ENCODE measurements around the gene MLF2. TPM values are rescaled to one million over a fixed set of nuclear protein-coding genes. Genes with fewer than 3 reads are reported as not detected.

MLF2 gene
- total and polyA plus RNA-seq, 10 of the 15 experiments (the other 5 are each of a cell fraction or from before 2014, with no cell fraction given), result 13.5 to 222 (median 130) TPM

DNA sequence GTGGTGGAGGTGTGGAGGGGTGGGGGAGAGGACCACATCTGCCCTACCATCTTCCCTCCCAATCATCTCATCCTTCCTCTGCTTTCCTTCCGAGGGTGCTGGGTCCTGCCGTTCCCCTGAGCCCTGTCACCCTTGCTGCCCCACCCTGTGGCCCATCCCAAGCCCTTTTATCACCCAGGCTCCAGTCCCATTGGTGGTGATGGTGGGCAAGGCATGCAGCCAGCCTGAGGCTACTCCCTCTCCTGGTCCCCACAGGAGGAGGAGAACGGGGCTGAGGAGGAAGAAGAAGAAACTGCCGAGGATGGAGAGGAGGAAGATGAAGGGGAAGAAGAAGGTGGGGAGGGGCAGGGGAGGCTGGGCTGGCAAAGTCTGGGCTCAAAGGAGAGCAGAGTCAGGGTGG is 16.7 kb upstream of the MLF2 start:
- POLR2A ChIA-PET, result interaction anchor here (1.2 to 1.5 kb wide), 2 partner anchors 10 to 16 kb away, joined by 4 read pairs; partner anchors contain the start of gene MLF2

More for the DNA sequence above, 16.7 kb upstream of the MLF2 start:
- no peak overlapping the region for H3K9ac ChIP-seq (ENCODE audit: control insufficient read depth, insufficient read depth, low read length)
- H2AFZ ChIP-seq (ENCODE audit: control insufficient read depth, low read depth, low read length), result no peak overlapping the region
- in situ Hi-C loops (cut with MboI) (no loop called here), intact Hi-C loops (cut with micrococcal nuclease; ENCODE audit: unreplicated experiment) (no loop called here)
- DNase-seq (ENCODE audit: low read depth, low spot score), result no peak
- no peaks in the 10 kb centered on the region for H3K27me3 ChIP-seq (replicated peaks in 1 of 2; ENCODE audit: control insufficient read depth in 2 of 2, insufficient read depth in 2 of 2, low read length in 1 of 2)
- FAIRE-seq, result no peak
- no peak overlapping the region for H3K27ac ChIP-seq (ENCODE audit: control insufficient read depth, insufficient read depth)
- H4K20me1 ChIP-seq (ENCODE audit: control insufficient read depth, insufficient read depth), result no peaks in the 10 kb centered on the region
- ChIA-PET RAD21 (ENCODE audit: unreplicated experiment) (interaction anchor here (3.3 kb wide), 1 partner anchor 17 kb away, joined by 18 read pairs; the partner anchor contains the start of gene MLF2), SMC1A (ENCODE audit: uncharacterized antibody, unreplicated experiment) (no interaction called here), CTCF (interaction anchor here (0.8 to 12.7 kb wide), 5 partner anchors 13 to 45 kb away, joined by 3 to 221 read pairs (median 3); partner anchors contain the start of gene MLF2)
- BruUV-seq (replicated peaks), result no TSS peak
- H3K79me2 ChIP-seq (ENCODE audit: control insufficient read depth, insufficient read depth, low read length), result peaks cover 16% of the 10 kb centered on the region
- H3K36me3 ChIP-seq (ENCODE audit: control insufficient read depth in 2 of 2, insufficient read depth in 2 of 2, low read length in 1 of 2), result no peaks in the 10 kb centered on the region
- H3K4me2 ChIP-seq (ENCODE audit: control insufficient read depth, insufficient read depth), result no peak overlapping the region
- WGBS (ENCODE audit: insufficient coverage, insufficient replicate concordance, low lambda C conversion rate, missing lambda C conversion rate), result 67% methylated on average over 3 of the region's 4 CpGs
- TF ChIP-seq MXI1 (IDR thresholded peaks at IDR 0.05; ENCODE audit: low read depth, low read length) (no peak), USF2 (IDR thresholded peaks at IDR 0.05; ENCODE audit: borderline replicate concordance, low read depth, low read length) (no peak), JUND (IDR thresholded peaks at IDR 0.05; ENCODE audit: low read depth, low read length) (no peak), CREM (IDR thresholded peaks at IDR 0.05; ENCODE audit: low read depth) (no peak), CHD1 (IDR thresholded peaks at IDR 0.05; ENCODE audit: low read depth, low read length) (no peak), BCLAF1 (IDR thresholded peaks at IDR 0.05) (no peak), STAT3 (IDR thresholded peaks at IDR 0.05; ENCODE audit: low read depth, low read length) (no peak), MAX (IDR thresholded peaks at IDR 0.05; ENCODE audit: low read depth, low read length) (no peak), ATF7 (IDR thresholded peaks at IDR 0.05; ENCODE audit: low read depth) (no peak), RELA (IDR thresholded peaks at IDR 0.05; ENCODE audit: borderline replicate concordance, partially characterized antibody) (no peak), SP1 (IDR thresholded peaks at IDR 0.05; ENCODE audit: low read depth, low read length) (no peak), KDM1A (IDR thresholded peaks at IDR 0.05; ENCODE audit: borderline replicate concordance) (no peak), MTA2 (IDR thresholded peaks at IDR 0.05; ENCODE audit: low read depth) (no peak)
- TF ChIP-seq, protein P1, sequence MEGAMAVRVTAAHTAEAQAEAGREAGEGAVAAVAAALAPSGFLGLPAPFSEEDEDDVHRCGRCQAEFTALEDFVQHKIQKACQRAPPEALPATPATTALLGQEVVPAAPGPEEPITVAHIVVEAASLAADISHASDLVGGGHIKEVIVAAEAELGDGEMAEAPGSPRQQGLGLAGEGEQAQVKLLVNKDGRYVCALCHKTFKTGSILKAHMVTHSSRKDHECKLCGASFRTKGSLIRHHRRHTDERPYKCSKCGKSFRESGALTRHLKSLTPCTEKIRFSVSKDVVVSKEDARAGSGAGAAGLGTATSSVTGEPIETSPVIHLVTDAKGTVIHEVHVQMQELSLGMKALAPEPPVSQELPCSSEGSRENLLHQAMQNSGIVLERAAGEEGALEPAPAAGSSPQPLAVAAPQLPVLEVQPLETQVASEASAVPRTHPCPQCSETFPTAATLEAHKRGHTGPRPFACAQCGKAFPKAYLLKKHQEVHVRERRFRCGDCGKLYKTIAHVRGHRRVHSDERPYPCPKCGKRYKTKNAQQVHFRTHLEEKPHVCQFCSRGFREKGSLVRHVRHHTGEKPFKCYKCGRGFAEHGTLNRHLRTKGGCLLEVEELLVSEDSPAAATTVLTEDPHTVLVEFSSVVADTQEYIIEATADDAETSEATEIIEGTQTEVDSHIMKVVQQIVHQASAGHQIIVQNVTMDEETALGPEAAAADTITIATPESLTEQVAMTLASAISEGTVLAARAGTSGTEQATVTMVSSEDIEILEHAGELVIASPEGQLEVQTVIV (IDR thresholded peaks at IDR 0.05; ENCODE audit: borderline replicate concordance, partially characterized antibody), result no peak
- H3K4me3 ChIP-seq, result no peak overlapping the region
- no peaks in the 10 kb centered on the region for H3K9me3 ChIP-seq (replicated peaks; ENCODE audit: control insufficient read depth, insufficient read depth, low read length)
- H3K4me1 ChIP-seq (ENCODE audit: control insufficient read depth, insufficient read depth, low read length), result peaks cover 45% of the 10 kb centered on the region
- no peak for ATAC-seq

Data from GM12878 (cell line).